Measurements from ENCODE around the gene ST7. TPM values are rescaled to one million over a fixed set of nuclear protein-coding genes. Genes with fewer than 3 reads are reported as not detected.

The ST7 gene
- polyA plus RNA-seq, 1 donor (not counting 4 experiments of a cell fraction or from before 2014, with no cell fraction given), result 16.9 TPM

GRCh38 chr7:117194445-117194844 lies 241.1 kb downstream of the ST7 start:
- dilution Hi-C loops (cut with MboI; ENCODE audit: extremely low pct_ligation_motif_present, low sequenced_read_pairs), result no loop called here
- H4K20me1 ChIP-seq (ENCODE audit: control insufficient read depth, extremely low read depth, insufficient read depth, low read length), result no peaks in the 10 kb centered on the region
- TF ChIP-seq EZH2 (IDR thresholded peaks at IDR 0.05; ENCODE audit: low read length) (no peak), CTCF (optimal IDR thresholded peaks at IDR 0.05 in 1 of 3, IDR thresholded peaks at IDR 0.05 in 1 of 3, conservative IDR thresholded peaks at IDR 0.05 in 1 of 3; ENCODE audit: extremely low read depth in 1 of 3, insufficient read depth in 2 of 3, low read length in 3 of 3) (no peak)

GRCh38 chr7:117195361-117196029 lies 242.2 kb downstream of the ST7 start:
- H2AFZ ChIP-seq (ENCODE audit: control insufficient read depth, low read length), result no peak overlapping the region
- H3K27ac ChIP-seq (ENCODE audit: control insufficient read depth, insufficient read depth, low read length), result no peak overlapping the region
- H3K36me3 ChIP-seq (ENCODE audit: control insufficient read depth in 2 of 2, extremely low read depth in 1 of 2, insufficient read depth in 2 of 2, low read length in 2 of 2), result peaks cover 0 to 2% of the 10 kb centered on the region in 2 experiments
- no peaks in the 10 kb centered on the region for H4K20me1 ChIP-seq (ENCODE audit: control insufficient read depth, extremely low read depth, insufficient read depth, low read length)
- H3K9ac ChIP-seq (ENCODE audit: control insufficient read depth, extremely low read depth, insufficient read depth, low read length), result no peak overlapping the region
- no peaks in the 10 kb centered on the region for H3K4me1 ChIP-seq (ENCODE audit: control insufficient read depth, extremely low read depth, insufficient read depth, low read length)
- FAIRE-seq (no peak), DNase-seq (ENCODE audit: low read depth, low spot score) (no peak)
- H3K27me3 ChIP-seq (ENCODE audit: control insufficient read depth, extremely low read depth, insufficient read depth, low read length), result no peaks in the 10 kb centered on the region
- no peak overlapping the region for H3K4me3 ChIP-seq (ENCODE audit: control insufficient read depth in 2 of 3, extremely low read depth in 1 of 3, insufficient read depth in 2 of 3, low read depth in 1 of 3, low read length in 3 of 3)
- no peaks in the 10 kb centered on the region for H3K9me3 ChIP-seq (ENCODE audit: control insufficient read depth, low read depth, low read length)
- no peaks in the 10 kb centered on the region for H3K9me1 ChIP-seq (ENCODE audit: control insufficient read depth, extremely low read depth, insufficient read depth, low read length)
- no peak overlapping the region for H3K4me2 ChIP-seq (ENCODE audit: control insufficient read depth, extremely low read depth, insufficient read depth, low read depth, low read length)
- no peaks in the 10 kb centered on the region for H3K79me2 ChIP-seq (ENCODE audit: control insufficient read depth, insufficient read depth, low read length)
- dilution Hi-C loops (cut with MboI; ENCODE audit: extremely low pct_ligation_motif_present, low sequenced_read_pairs), result no loop called here
- no peak for TF ChIP-seq EZH2 (IDR thresholded peaks at IDR 0.05; ENCODE audit: low read length)
- no peak for TF ChIP-seq CTCF (optimal IDR thresholded peaks at IDR 0.05 in 1 of 3, IDR thresholded peaks at IDR 0.05 in 1 of 3, conservative IDR thresholded peaks at IDR 0.05 in 1 of 3; ENCODE audit: extremely low read depth in 1 of 3, insufficient read depth in 2 of 3, low read length in 3 of 3)

More at GRCh38 chr7:117194445-117194844, 241.1 kb downstream of the ST7 start:
- Histone ChIP-seq H3K4me3 (ENCODE audit: control insufficient read depth in 2 of 3, extremely low read depth in 1 of 3, insufficient read depth in 2 of 3, low read depth in 1 of 3, low read length in 3 of 3) (no peak overlapping the region), H3K79me2 (ENCODE audit: control insufficient read depth, insufficient read depth, low read length) (no peaks in the 10 kb centered on the region), H3K4me1 (ENCODE audit: control insufficient read depth, extremely low read depth, insufficient read depth, low read length) (no peaks in the 10 kb centered on the region), H3K27ac (ENCODE audit: control insufficient read depth, insufficient read depth, low read length) (no peak overlapping the region), H3K27me3 (ENCODE audit: control insufficient read depth, extremely low read depth, insufficient read depth, low read length) (no peaks in the 10 kb centered on the region), H3K9me1 (ENCODE audit: control insufficient read depth, extremely low read depth, insufficient read depth, low read length) (no peaks in the 10 kb centered on the region), H2AFZ (ENCODE audit: control insufficient read depth, low read length) (no peak overlapping the region), H3K4me2 (ENCODE audit: control insufficient read depth, extremely low read depth, insufficient read depth, low read depth, low read length) (no peak overlapping the region), H3K9ac (ENCODE audit: control insufficient read depth, extremely low read depth, insufficient read depth, low read length) (no peak overlapping the region), H3K9me3 (ENCODE audit: control insufficient read depth, low read depth, low read length) (no peaks in the 10 kb centered on the region), H3K36me3 (ENCODE audit: control insufficient read depth in 2 of 2, extremely low read depth in 1 of 2, insufficient read depth in 2 of 2, low read length in 2 of 2) (peaks cover 0 to 4% of the 10 kb centered on the region in 2 experiments)
- FAIRE-seq (no peak), DNase-seq (ENCODE audit: low read depth, low spot score) (no peak)
